ENCODE results near the gene CISTR.

GRCh38 chr12:53728206-53728605 lies 23.6 kb downstream of the CISTR start:
- TF ChIP-seq MAX (IDR thresholded peaks at IDR 0.05; ENCODE audit: insufficient read depth, insufficient read length) = no peak
- no peak for TF ChIP-seq CTCF (IDR thresholded peaks at IDR 0.05; ENCODE audit: extremely low read depth in 1 of 2, insufficient read depth in 1 of 2, low read depth in 1 of 2, low read length in 2 of 2)
- TF ChIP-seq EZH2 (IDR thresholded peaks at IDR 0.05; ENCODE audit: borderline replicate concordance, low read depth, low read length, severe bottlenecking) = no peak
- TF ChIP-seq POLR2AphosphoS5 (IDR thresholded peaks at IDR 0.05; ENCODE audit: insufficient read depth, low read depth, low read length) = no peak

Measured in endothelial cell of umbilical vein (primary cell).